ENCODE data around the gene MACROD2.

The MACROD2 gene

GRCh38 chr20:15593081-15593480 is 1597.8 kb downstream of the MACROD2 start:
- no peak for DNase-seq (ENCODE audit: low read depth)

- DNase-seq (ENCODE audit: low read depth), result no peak
Observed at GRCh38 chr20:15594158-15594695, 1598.9 kb downstream of the MACROD2 start.

GRCh38 chr20:15596220-15596890 is 1601.0 kb downstream of the MACROD2 start:
- no peak for DNase-seq (ENCODE audit: low read depth)

DNA sequence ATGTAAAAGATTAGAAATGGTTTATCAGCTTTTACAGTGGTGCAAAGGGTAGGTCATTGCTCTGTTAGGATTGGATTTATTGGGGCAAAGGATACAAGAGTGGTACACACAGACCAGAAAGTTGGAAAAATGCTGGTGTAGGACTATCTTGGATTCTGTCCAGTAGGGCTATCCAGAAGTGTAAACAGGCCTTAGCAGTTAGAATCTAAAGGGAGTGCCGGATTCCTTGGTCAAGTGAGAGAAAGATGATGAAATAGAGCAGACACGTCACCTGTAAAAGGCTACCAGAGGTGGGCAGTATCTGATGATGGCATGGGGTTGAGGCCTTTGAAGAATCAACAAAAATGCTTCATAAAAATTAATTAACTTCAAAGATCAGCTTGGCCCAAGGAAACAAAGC is 1602.0 kb downstream of the MACROD2 start:
- no peak for DNase-seq (ENCODE audit: low read depth)

DNA sequence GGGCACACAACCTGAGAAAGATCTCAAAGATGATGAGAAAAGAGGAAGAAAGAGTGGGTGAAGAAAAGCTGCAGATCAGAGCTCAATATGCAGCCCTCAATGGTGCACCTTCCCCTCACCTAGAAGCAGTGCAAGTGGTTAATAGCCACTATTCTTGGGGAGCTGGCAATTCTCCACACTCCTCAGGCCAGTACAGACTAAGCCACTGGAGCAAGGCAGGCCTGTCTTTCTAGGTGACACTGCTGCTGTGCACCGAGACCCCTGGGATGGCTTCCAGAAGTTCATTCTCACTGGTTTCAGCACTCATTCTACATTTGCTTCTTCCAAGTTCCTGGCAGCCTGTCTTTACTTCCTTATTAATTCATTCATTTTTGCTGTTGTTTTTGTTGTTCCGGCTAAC is 1604.6 kb downstream of the MACROD2 start:
- no peak for DNase-seq (ENCODE audit: low read depth)

DNA sequence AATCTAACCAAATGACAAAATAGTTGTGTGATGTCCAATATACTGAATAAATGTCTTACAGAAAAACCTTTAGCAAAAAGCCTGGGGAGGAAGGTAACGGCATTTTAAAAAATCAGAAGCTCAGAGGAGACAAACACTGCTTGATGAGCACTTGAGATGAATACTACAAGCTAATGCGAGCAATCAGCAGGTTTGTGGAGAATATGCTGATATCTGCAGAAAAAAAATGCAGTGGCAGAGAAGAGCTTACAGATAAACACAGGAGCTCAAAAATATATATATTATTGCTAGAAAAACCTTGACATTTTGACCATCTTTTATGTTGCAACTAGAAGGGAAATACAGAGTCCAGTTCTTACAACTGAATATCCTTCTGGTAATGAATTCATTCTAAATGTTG is 1605.2 kb downstream of the MACROD2 start:
- no peak for DNase-seq (ENCODE audit: low read depth)

DNA sequence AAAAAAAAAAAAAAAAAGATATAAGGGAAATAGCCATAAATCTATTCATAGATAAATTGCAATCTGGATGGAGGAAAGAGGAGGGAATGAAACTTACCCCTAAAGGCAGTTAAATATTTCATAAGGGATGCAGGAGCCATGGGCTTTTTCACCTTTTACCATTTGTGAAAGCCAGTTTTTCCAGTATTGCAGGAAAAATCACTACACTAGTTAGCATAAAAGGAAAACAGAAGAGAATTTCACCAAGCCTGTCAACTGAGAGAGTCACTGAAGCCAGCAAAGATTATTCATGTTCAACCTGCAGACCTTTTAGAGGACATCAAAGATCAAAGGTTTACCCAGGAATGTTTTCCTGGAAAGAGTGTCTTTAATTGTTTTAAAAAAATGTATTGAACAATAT is 1608.2 kb downstream of the MACROD2 start:
- DNase-seq (ENCODE audit: low read depth), result no peak

DNA sequence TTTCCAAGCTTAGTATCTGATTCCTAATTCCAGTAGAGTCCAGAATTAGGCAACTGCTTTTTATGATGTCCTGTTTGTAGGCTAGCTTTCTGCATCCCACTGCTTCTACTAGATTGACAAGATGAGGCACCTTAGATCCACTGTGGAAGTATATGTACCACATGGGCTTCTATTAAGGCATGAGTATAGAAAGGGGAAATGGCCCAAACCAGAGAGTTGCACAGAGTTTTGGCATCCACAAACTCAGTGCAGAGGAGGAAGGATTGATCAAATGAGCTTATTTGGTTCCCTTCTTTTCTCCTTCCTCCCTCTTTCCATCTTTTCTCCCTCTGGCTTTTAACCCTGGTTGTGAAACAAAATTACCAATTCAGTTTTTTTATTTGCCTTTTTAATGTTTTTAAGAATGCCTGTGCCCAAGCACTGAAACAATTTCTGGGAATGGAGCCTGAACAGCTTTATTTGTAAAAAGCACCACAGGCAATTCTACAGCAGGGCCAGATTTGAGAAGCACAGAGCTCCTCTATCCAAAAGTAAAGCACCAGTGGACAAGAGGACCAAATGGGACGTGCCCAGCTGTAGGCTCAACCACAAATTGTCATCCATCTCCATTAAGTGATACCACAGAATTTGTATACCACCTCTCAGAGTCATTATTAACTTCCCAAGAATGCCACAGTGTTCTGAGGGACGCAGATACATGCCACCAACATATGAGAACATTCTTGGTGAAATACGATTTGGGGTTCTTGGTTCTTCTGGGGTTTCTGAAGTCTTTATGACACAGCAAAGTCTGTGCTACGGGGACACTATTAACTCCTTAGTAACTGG is 1608.9 kb downstream of the MACROD2 start:
- no peak for DNase-seq (ENCODE audit: low read depth)

- DNase-seq (ENCODE audit: low read depth), result no peak
Observed at GRCh38 chr20:15609921-15610320, 1614.6 kb downstream of the MACROD2 start.

GRCh38 chr20:15610787-15611186 is 1615.5 kb downstream of the MACROD2 start:
- no peak for DNase-seq (ENCODE audit: low read depth)

GRCh38 chr20:15611541-15611940 is 1616.2 kb downstream of the MACROD2 start:
- no peak for DNase-seq (ENCODE audit: low read depth)

GRCh38 chr20:15612198-15612597 is 1616.9 kb downstream of the MACROD2 start:
- no peak for DNase-seq (ENCODE audit: low read depth)

DNA sequence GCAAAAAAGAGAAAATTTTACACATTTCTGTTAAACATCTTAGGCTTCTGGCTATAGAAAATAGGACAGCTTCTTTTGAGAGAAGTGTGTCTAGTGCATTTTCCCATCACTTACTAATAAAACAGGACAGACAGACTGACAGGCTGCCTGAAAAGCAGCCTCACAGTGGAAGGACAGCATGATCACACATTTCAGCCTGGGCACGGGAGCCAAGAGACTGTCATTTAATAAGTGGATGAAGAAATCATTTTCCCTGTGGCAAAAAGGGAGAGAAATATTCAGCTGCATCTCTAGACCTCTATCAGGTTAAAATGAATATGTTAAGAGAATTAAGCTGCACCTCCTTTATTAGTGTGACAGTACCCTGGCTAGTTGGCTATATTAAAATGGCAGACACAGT is 1617.5 kb downstream of the MACROD2 start:
- DNase-seq (ENCODE audit: low read depth), result no peak

GRCh38 chr20:15613530-15613929 is 1618.2 kb downstream of the MACROD2 start:
- DNase-seq (ENCODE audit: low read depth), result no peak

DNA sequence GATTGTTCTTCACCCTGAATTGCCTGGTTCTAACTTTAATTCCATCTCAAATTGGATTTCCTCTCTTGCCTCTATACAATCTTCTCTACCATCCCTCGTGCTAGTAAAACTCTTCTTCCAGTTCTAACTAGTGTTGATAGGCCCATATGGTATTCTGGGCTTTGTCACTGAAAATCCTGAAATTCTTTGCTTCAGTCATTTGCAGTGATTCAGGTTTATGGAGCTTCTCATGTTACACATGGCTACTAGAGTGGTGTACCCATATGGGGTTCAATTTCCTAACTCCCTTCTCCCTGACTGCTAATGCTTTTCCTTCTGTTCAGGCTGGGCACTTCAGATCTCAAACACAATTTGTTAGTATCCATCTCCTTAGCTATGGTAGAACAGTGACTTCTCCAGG is 1621.3 kb downstream of the MACROD2 start:
- no peak for DNase-seq (ENCODE audit: low read depth)

DNA sequence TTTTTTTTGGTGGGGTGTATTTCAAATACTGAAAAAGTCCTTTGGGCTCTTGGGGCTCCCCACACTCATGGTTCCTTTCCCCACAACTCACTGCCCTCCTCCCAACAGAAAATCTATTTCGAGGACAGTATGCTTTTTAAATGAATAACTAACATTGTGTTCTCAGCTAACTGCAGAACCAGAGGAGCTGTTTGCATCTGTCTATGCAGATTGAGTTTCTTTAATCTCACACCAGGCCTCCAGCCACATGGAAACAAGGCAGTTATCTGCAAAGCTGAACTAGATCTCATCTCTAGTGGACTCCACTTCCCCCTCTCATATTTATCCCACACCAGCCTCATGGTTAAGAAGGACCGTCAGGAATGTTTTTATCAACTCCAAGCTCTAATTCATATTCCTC is 1622.8 kb downstream of the MACROD2 start:
- no peak for DNase-seq (ENCODE audit: low read depth)

GRCh38 chr20:15618912-15619311 is 1623.6 kb downstream of the MACROD2 start:
- DNase-seq (ENCODE audit: low read depth), result no peak

GRCh38 chr20:15619341-15619740 is 1624.0 kb downstream of the MACROD2 start:
- no peak for DNase-seq (ENCODE audit: low read depth)

DNA sequence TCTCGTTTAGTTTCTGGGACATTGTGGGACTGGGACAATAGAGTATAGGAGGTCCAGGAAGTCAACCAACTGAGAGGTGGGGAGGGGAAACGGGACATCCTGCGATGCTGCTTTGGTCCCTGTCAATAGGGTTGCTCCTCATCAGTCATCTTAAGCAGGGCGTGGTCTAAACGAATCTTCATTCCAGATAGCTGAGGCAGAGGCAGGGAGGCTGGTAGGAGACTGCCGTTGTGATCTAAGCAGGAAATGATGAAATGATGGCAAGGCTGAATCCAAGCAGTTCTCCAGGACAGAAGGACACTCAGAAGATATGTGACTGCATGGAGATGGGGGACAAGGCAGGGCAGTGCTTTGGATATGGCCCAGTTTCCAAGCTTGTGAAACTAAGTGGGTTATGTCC is 1624.5 kb downstream of the MACROD2 start:
- no peak for DNase-seq (ENCODE audit: low read depth)

GRCh38 chr20:15622368-15622767 is 1627.1 kb downstream of the MACROD2 start:
- no peak for DNase-seq (ENCODE audit: low read depth)

- no peak for DNase-seq (ENCODE audit: low read depth)
Observed at GRCh38 chr20:15623215-15623614, 1627.9 kb downstream of the MACROD2 start.

DNA sequence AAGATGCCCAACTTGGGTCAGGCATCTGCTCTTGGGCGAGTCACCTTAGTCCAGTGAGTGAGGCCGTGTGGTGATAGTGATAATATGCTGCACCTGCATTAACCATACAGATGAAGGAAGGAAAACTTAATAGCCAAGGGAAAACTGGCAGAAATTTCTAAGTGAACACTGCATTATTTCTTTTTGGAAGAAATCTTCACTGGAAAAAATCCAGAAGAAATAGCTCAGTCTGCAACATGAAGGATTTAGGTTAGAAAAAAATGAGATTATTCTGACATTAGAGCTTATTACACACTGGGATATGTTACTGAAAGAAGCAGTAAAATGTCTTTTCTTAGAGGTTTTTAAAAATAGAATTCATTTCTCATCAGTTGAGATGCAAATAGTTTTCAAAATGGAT is 1630.7 kb downstream of the MACROD2 start:
- DNase-seq (ENCODE audit: low read depth), result no peak

- DNase-seq (ENCODE audit: low read depth), result no peak
Observed at GRCh38 chr20:15627089-15627488, 1631.8 kb downstream of the MACROD2 start.

Data from stimulated activated CD8-positive, alpha-beta memory T cell treated with anti-CD3 and anti-CD28 coated beads, Interleukin-15, amount 100 ng/mL, for 1 hour (primary cell).